DOHH2 (cell line): Measurements from ENCODE around the gene AMBRA1.

Source experiments
- H3F3A ChIP-seq: fragments of 200-600 bp; sonication (generic), shearing (Covaris generic); 2 replicates; pipeline ENCODE4 v1.6.0; 2016; ENCODE audit warnings: antibody characterized with exemption, mild to moderate bottlenecking; ENCODE audit not compliant: control insufficient read depth, insufficient read depth
- H3K27ac ChIP-seq: fragments of 200-600 bp; sonication (generic); 2 replicates; pipeline ENCODE4 v1.5.1; 2014; ENCODE audit warnings: low read depth, mild to moderate bottlenecking, low read length, moderate library complexity
- H3K27me3 ChIP-seq: fragments of 200-600 bp; sonication (generic); 2 replicates; pipeline ENCODE4 v1.6.1; 2014; ENCODE audit warnings: mild to moderate bottlenecking, low read length, mixed read lengths; ENCODE audit not compliant: control insufficient read depth
- H3K36me3 ChIP-seq: fragments of 200-600 bp; sonication (generic); 2 replicates; pipeline ENCODE4 v1.6.1; 2014; ENCODE audit warnings: mild to moderate bottlenecking, low read length, moderate library complexity, mixed read lengths; ENCODE audit not compliant: control insufficient read depth
- H3K4me1 ChIP-seq: fragments of 200-600 bp; sonication (generic); 2 replicates; pipeline ENCODE4 v1.6.1; 2014; ENCODE audit warnings: mild to moderate bottlenecking, low read length, mixed read lengths; ENCODE audit not compliant: control insufficient read depth
- H3K4me2 ChIP-seq: fragments of 200-600 bp; sonication (generic); 2 replicates; pipeline ENCODE4 v1.6.0; 2014; ENCODE audit warnings: mild to moderate bottlenecking, low read length, moderate library complexity
- H3K4me3 ChIP-seq: fragments of 200-600 bp; sonication (generic); 2 replicates; pipeline ENCODE4 v1.5.1; 2014; ENCODE audit warnings: mild to moderate bottlenecking, low read length, mixed read lengths
- H3K79me2 ChIP-seq: fragments of 200-600 bp; sonication (generic); 2 replicates; pipeline ENCODE4 v1.6.1; 2014; ENCODE audit warnings: mild to moderate bottlenecking, low read length, mixed read lengths; ENCODE audit not compliant: control insufficient read depth
- H3K9me2 ChIP-seq: fragments of 200-600 bp; sonication (generic); replicated peaks from 2 replicates; pipeline ENCODE4 v1.6.1; 2014; ENCODE audit warnings: mild to moderate bottlenecking, low read length, mixed read lengths; ENCODE audit not compliant: control insufficient read depth
- H3K9me3 ChIP-seq: fragments of 200-600 bp; sonication (generic); 2 replicates; pipeline ENCODE4 v1.6.1; 2014; ENCODE audit warnings: antibody characterized with exemption, low read length, mixed read lengths; ENCODE audit not compliant: control insufficient read depth, insufficient read depth
- H4K20me1 ChIP-seq: fragments of 200-600 bp; sonication (generic); 2 replicates; pipeline ENCODE4 v1.6.0; 2014; ENCODE audit warnings: low read depth, mild to moderate bottlenecking, antibody characterized with exemption, low read length, moderate library complexity; ENCODE audit not compliant: control insufficient read depth, insufficient read depth
- CTCF ChIP-seq: fragments of 200-600 bp; sonication (generic); IDR thresholded peaks from one replicate; pipeline ENCODE4 v1.5.1; 2014; ENCODE audit warnings: antibody characterized with exemption, mild to moderate bottlenecking, low read depth, low read length; ENCODE audit not compliant: poor library complexity, severe bottlenecking
- EZH2phosphoT487 ChIP-seq: fragments of 200-600 bp; sonication (generic); IDR thresholded peaks from 2 replicates; pipeline ENCODE4 v1.6.1; 2017; ENCODE audit warnings: borderline replicate concordance, mild to moderate bottlenecking, antibody characterized with exemption, low read length, moderate library complexity, mixed read lengths

Gene AMBRA1

GRCh38 chr11:46370253-46370652 lies 223.6 kb downstream of the AMBRA1 start:
- Histone ChIP-seq H3F3A (no peaks in the 10 kb centered on the region), H3K4me2 (no peak overlapping the region), H3K27me3 (no peaks in the 10 kb centered on the region), H3K4me1 (peaks cover 5% of the 10 kb centered on the region; the same call in 1 of the 2 replicates), H3K79me2 (no peaks in the 10 kb centered on the region), H3K36me3 (peaks cover 29% of the 10 kb centered on the region), H3K27ac (no peak overlapping the region), H3K4me3 (no peak overlapping the region), H3K9me2 (no peaks in the 10 kb centered on the region), H4K20me1 (peaks cover 6% of the 10 kb centered on the region; the same call in 1 of the 2 replicates), H3K9me3 (no peaks in the 10 kb centered on the region)
- TF ChIP-seq CTCF (no peak), EZH2phosphoT487 (no peak)

GRCh38 chr11:46369458-46370152 lies 224.2 kb downstream of the AMBRA1 start:
- peaks cover 4% of the 10 kb centered on the region; the same call in 1 of the 2 replicates for H3K79me2 ChIP-seq
- H3K4me3 ChIP-seq = no peak overlapping the region
- no peaks in the 10 kb centered on the region for H3K27me3 ChIP-seq
- H3K9me3 ChIP-seq = no peaks in the 10 kb centered on the region
- peaks cover 6% of the 10 kb centered on the region; the same call in 1 of the 2 replicates for H4K20me1 ChIP-seq
- H3K27ac ChIP-seq = no peak overlapping the region
- no peaks in the 10 kb centered on the region for H3K9me2 ChIP-seq
- H3K36me3 ChIP-seq = peaks cover 27% of the 10 kb centered on the region
- peaks cover 5% of the 10 kb centered on the region; the same call in 1 of the 2 replicates for H3K4me1 ChIP-seq
- H3K4me2 ChIP-seq = no peak overlapping the region
- TF ChIP-seq EZH2phosphoT487 = no peak
- TF ChIP-seq CTCF = peak; percentile 81
- no peaks in the 10 kb centered on the region for H3F3A ChIP-seq

- H3K9me3 ChIP-seq = no peaks in the 10 kb centered on the region
- H4K20me1 ChIP-seq = peaks cover 6% of the 10 kb centered on the region; the same call in 1 of the 2 replicates
- H3K4me2 ChIP-seq = no peak overlapping the region
- peaks cover 24% of the 10 kb centered on the region for H3K36me3 ChIP-seq
- H3K9me2 ChIP-seq = no peaks in the 10 kb centered on the region
- peaks cover 17% of the 10 kb centered on the region for H3K79me2 ChIP-seq
- no peak overlapping the region for H3K27ac ChIP-seq
- peak; percentile 2 for TF ChIP-seq CTCF
- no peak for TF ChIP-seq EZH2phosphoT487
- H3K27me3 ChIP-seq = no peaks in the 10 kb centered on the region
- H3K4me3 ChIP-seq = no peak overlapping the region
- H3F3A ChIP-seq = no peaks in the 10 kb centered on the region
- peaks cover 7% of the 10 kb centered on the region for H3K4me1 ChIP-seq
These were observed 225.9 kb downstream of the AMBRA1 start for GRCh38 chr11:46367916-46368267.
